ENCODE results near the gene SORCS2. TPM values are rescaled to one million over a fixed set of nuclear protein-coding genes. Genes with fewer than 3 reads are reported as not detected.

SORCS2 gene
- total RNA-seq, 1 experiment from 2014 or later: not detected

DNA sequence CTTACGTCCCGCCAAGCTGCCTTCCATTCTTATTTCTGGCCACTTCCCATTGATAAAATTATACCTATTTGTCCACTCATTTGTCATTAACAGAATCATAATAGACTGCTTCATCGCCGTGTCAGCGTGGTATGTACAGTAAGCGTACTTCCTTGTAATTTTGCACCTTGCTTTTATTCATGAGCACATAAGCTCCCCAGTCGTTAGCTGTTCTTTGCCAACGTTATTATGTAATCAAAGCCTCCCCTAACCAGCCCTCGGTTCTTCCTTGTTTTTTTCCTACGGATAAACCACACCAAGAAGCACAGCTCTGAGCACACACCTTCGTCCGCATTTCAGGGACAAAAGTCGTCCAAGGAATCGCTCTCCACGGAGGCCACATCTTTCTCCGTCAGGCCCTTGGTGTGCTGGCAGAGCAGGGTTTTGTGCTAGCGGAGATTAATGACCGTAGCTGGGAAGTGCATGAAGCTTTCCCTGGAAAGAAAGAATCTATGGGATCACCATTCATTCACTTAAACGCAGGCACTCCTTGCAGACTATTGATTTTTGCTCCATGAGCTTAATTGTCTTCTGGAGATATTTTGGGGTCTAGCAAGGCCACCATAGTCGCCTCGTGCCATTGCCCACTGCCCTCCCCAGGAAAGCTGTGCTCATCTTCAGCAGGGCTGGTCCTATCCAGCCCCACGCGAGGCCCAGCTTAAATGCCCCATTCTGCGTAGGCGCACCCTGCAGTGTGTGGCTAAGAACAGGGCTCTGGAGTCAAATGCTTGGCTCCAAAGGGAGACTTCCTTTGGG lies 443.3 kb downstream of the SORCS2 start:
- H3K27me3 Mint-ChIP-seq (ENCODE audit: unreplicated experiment): peaks cover 53% of the 10 kb centered on the region

GRCh38 chr4:7636240-7636508 lies 443.8 kb downstream of the SORCS2 start:
- Mint-ChIP-seq H3K27me3 (ENCODE audit: unreplicated experiment) (peaks cover 50% of the 10 kb centered on the region), H3K9me3 (ENCODE audit: low read depth, unreplicated experiment) (no peaks in the 10 kb centered on the region), H3K36me3 (ENCODE audit: insufficient read depth, unreplicated experiment) (no peaks in the 10 kb centered on the region), H3K4me1 (ENCODE audit: low read depth, unreplicated experiment) (peaks cover 10% of the 10 kb centered on the region), H3K27ac (ENCODE audit: unreplicated experiment) (no peak overlapping the region), H3K4me3 (ENCODE audit: low read depth, unreplicated experiment) (no peak overlapping the region)
- no TSS peak for BruUV-seq (replicated peaks)
- TF ChIP-seq, protein P1, sequence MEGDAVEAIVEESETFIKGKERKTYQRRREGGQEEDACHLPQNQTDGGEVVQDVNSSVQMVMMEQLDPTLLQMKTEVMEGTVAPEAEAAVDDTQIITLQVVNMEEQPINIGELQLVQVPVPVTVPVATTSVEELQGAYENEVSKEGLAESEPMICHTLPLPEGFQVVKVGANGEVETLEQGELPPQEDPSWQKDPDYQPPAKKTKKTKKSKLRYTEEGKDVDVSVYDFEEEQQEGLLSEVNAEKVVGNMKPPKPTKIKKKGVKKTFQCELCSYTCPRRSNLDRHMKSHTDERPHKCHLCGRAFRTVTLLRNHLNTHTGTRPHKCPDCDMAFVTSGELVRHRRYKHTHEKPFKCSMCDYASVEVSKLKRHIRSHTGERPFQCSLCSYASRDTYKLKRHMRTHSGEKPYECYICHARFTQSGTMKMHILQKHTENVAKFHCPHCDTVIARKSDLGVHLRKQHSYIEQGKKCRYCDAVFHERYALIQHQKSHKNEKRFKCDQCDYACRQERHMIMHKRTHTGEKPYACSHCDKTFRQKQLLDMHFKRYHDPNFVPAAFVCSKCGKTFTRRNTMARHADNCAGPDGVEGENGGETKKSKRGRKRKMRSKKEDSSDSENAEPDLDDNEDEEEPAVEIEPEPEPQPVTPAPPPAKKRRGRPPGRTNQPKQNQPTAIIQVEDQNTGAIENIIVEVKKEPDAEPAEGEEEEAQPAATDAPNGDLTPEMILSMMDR (IDR thresholded peaks at IDR 0.05; ENCODE audit: unreplicated experiment): no peak
- CTCF ChIA-PET: interaction anchor here (0.5 kb wide), 1 partner anchor 15 kb away, joined by 3 read pairs; no protein-coding TSS in a partner anchor
- no peak for DNase-seq
- intact Hi-C loops (cut with micrococcal nuclease; ENCODE audit: unreplicated experiment): no loop called here

More for the DNA sequence above, 443.3 kb downstream of the SORCS2 start:
- DNase-seq: no peak
- BruUV-seq (replicated peaks): no TSS peak
- Mint-ChIP-seq H3K4me3 (ENCODE audit: low read depth, unreplicated experiment) (peak overlapping the region; percentile 34), H3K36me3 (ENCODE audit: insufficient read depth, unreplicated experiment) (no peaks in the 10 kb centered on the region), H3K4me1 (ENCODE audit: low read depth, unreplicated experiment) (peaks cover 10% of the 10 kb centered on the region), H3K9me3 (ENCODE audit: low read depth, unreplicated experiment) (no peaks in the 10 kb centered on the region), H3K27ac (ENCODE audit: unreplicated experiment) (no peak overlapping the region)
- CTCF ChIA-PET: interaction anchor here (0.5 to 0.7 kb wide), 3 partner anchors 15 to 647 kb away, joined by 3 to 7 read pairs (median 4); no protein-coding TSS in a partner anchor
- TF ChIP-seq, protein P1 (IDR thresholded peaks at IDR 0.05; ENCODE audit: unreplicated experiment): no peak
- intact Hi-C loops (cut with micrococcal nuclease; ENCODE audit: unreplicated experiment): no loop called here

- BruUV-seq (replicated peaks): no TSS peak
- H3K4me3 Mint-ChIP-seq (ENCODE audit: low read depth, unreplicated experiment): no peak overlapping the region
- no peaks in the 10 kb centered on the region for H3K9me3 Mint-ChIP-seq (ENCODE audit: low read depth, unreplicated experiment)
- no peak for DNase-seq
- peaks cover 50% of the 10 kb centered on the region for H3K27me3 Mint-ChIP-seq (ENCODE audit: unreplicated experiment)
- intact Hi-C loops (cut with micrococcal nuclease; ENCODE audit: unreplicated experiment): no loop called here
- no peak overlapping the region for H3K27ac Mint-ChIP-seq (ENCODE audit: unreplicated experiment)
- peaks cover 10% of the 10 kb centered on the region for H3K4me1 Mint-ChIP-seq (ENCODE audit: low read depth, unreplicated experiment)
- TF ChIP-seq, protein P1 (IDR thresholded peaks at IDR 0.05; ENCODE audit: unreplicated experiment): no peak
- H3K36me3 Mint-ChIP-seq (ENCODE audit: insufficient read depth, unreplicated experiment): no peaks in the 10 kb centered on the region
- CTCF ChIA-PET: no interaction called here
Observed at GRCh38 chr4:7637139-7637538, 444.8 kb downstream of the SORCS2 start.

- CTCF ChIA-PET: no interaction called here
- no peak overlapping the region for H3K27ac Mint-ChIP-seq (ENCODE audit: unreplicated experiment)
- H3K36me3 Mint-ChIP-seq (ENCODE audit: insufficient read depth, unreplicated experiment): no peaks in the 10 kb centered on the region
- TF ChIP-seq, protein P1 (IDR thresholded peaks at IDR 0.05; ENCODE audit: unreplicated experiment): no peak
- no peak for DNase-seq
- H3K27me3 Mint-ChIP-seq (ENCODE audit: unreplicated experiment): peaks cover 50% of the 10 kb centered on the region
- no peaks in the 10 kb centered on the region for H3K9me3 Mint-ChIP-seq (ENCODE audit: low read depth, unreplicated experiment)
- BruUV-seq (replicated peaks): no TSS peak
- intact Hi-C loops (cut with micrococcal nuclease; ENCODE audit: unreplicated experiment): no loop called here
- no peak overlapping the region for H3K4me3 Mint-ChIP-seq (ENCODE audit: low read depth, unreplicated experiment)
- peaks cover 10% of the 10 kb centered on the region for H3K4me1 Mint-ChIP-seq (ENCODE audit: low read depth, unreplicated experiment)
Observed at GRCh38 chr4:7637971-7638370, 445.6 kb downstream of the SORCS2 start.
